DND-41 (cell line): ENCODE measurements around the gene GSDME.

Source experiments
- CTCF ChIP-seq: IDR thresholded peaks from 2 replicates; pipeline ENCODE4 v1.5.1; 2012; ENCODE audit warnings: borderline replicate concordance, low read length, moderate library complexity, mild to moderate bottlenecking; ENCODE audit not compliant: poor library complexity, severe bottlenecking; ENCODE audit errors: extremely low read depth
- EZH2 ChIP-seq: IDR thresholded peaks from 3 replicates; pipeline ENCODE4 v1.6.1; 2012; ENCODE audit warnings: borderline replicate concordance, low read depth, mild to moderate bottlenecking, moderate library complexity, low read length, inconsistent platforms; ENCODE audit not compliant: severe bottlenecking

GRCh38 chr7:24777806-24778205 lies 20.5 kb upstream of the GSDME start:
- TF ChIP-seq CTCF (no peak), EZH2 (no peak)
